Measurements from ENCODE around the gene TP53TG3B.
"Not testable (repeated sequence)": the region's sequence is repeated elsewhere in the genome, so short reads cannot be mapped to it uniquely, and the experiment has no call there.

The TP53TG3B gene

DNA sequence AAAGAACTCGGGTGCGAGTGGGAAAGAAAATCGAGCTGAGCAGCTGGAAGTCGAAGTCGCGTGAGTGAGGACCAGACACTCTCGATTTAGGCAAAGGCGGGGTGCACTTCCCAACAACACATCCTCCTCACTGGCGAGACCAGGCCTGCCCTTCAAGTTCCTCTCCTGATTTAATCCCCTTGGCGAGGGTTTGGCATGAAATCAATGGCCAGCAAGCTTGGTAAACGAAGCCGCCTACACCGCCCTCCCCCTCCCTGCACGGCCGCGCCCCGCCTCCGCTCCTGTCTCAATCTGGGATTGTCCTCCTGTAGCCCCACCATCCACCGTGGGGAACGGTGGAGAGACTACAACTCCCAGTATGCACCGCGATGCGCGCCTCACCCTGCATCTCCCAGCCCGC lies at the start of gene TP53TG3B:
Gene TP53TG3B (plus strand): TSS at position 301 of the 400 bp plus-strand sequence. CDS start 68 bp downstream, at position 369.
- DNase-seq (ENCODE audit: low read depth in 2 of 2) = not testable (repeated sequence)

DNA sequence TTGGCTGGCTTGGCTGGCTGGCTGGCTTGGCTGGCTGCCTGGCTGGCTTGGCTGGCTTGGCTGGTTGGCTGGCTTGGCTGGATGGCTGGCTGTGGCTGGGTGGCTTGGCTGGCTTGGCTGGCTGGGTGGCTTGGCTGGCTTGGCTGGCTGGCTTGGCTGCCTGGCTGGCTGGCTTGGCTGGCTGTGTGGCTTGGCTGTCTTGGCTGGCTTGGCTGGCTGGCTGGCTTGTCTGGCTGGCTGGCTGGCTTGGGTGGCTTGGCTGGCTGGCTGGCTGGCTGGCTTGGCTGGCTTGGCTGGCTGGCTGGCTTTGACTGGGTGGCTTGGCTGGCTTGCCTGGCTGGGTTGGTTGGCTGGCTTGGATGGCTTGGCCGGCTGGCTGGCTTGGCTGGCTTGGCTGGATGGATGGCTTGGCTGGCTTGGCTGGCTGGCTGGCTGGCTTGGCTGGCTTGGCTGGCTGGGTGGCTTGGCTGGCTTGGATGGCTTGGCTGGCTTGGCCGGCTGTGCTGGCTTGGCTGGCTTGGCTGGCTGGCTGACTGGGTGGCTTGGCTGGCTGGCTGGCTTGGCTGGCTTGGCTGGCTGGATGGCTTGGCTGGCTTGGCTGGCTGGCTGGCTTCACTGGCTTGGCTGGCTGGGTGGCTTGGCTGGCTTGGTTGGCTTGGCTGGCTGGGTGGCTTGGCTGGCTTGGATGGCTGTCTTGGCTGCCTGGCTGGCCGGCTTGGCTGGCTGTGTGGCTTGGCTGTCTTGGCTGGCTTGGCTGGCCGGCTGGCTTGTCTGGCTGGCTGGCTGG lies 24.2 kb upstream of the TP53TG3B start:
- not testable (repeated sequence) for DNase-seq (ENCODE audit: low read depth in 2 of 2)

DNA sequence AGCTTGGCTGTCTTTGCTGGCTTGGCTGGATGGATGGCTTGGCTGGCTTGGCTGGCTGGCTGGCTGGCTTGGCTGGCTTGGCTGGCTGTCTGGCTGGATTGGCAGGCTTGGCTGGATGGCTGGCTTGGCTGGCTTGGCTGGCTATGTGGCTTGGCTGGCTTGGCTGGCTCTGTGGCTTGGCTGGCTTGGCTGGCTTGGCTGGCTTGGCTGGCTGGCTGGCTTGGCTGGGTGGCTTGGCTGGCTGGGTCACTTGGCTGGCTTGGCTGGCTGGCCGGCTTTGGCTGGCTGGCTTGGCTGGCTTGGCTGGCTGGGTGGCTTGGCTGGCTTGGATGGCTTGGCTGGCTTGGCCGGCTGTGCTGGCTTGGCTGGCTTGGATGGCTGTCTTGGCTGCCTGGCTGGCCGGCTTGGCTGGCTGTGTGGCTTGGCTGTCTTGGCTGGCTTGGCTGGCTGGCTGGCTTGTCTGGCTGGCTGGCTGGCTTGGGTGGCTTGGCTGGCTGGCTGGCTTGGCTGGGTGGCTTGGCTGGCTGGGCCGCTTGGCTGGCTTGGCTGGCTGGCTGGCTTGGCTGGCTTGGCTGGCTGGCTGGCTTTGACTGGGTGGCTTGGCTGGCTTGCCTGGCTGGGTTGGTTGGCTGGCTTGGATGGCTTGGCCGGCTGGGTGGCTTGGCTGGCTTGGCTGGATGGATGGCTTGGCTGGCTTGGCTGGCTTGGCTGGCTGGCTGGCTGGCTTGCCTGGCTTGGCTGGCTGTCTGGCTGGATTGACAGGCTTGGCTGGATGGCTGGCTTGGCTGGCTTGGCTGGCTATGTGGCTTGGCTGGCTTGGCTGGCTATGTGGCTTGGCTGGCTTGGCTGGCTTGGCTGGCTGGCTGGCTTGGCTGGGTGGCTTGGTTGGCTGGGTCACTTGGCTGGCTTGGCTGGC lies 22.8 kb upstream of the TP53TG3B start:
- not testable (repeated sequence) for DNase-seq (ENCODE audit: low read depth in 2 of 2)

DNA sequence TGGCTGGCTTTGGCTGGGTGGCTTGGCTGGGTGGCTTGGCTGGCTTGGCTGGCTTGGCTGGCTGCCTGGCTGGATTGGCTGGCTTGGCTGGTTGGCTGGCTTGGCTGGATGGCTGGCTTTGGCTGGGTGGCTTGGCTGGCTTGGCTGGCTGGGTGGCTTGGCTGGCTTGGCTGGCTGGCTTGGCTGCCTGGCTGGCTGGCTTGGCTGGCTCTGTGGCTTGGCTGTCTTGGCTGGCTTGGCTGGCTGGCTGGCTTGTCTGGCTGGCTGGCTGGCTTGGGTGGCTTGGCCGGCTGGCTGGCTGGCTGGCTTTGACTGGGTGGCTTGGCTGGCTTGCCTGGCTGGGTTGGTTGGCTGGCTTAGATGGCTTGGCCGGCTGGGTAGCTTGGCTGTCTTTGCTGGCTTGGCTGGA lies 22.1 kb upstream of the TP53TG3B start:
- DNase-seq (ENCODE audit: low read depth in 2 of 2) = not testable (repeated sequence)

DNA sequence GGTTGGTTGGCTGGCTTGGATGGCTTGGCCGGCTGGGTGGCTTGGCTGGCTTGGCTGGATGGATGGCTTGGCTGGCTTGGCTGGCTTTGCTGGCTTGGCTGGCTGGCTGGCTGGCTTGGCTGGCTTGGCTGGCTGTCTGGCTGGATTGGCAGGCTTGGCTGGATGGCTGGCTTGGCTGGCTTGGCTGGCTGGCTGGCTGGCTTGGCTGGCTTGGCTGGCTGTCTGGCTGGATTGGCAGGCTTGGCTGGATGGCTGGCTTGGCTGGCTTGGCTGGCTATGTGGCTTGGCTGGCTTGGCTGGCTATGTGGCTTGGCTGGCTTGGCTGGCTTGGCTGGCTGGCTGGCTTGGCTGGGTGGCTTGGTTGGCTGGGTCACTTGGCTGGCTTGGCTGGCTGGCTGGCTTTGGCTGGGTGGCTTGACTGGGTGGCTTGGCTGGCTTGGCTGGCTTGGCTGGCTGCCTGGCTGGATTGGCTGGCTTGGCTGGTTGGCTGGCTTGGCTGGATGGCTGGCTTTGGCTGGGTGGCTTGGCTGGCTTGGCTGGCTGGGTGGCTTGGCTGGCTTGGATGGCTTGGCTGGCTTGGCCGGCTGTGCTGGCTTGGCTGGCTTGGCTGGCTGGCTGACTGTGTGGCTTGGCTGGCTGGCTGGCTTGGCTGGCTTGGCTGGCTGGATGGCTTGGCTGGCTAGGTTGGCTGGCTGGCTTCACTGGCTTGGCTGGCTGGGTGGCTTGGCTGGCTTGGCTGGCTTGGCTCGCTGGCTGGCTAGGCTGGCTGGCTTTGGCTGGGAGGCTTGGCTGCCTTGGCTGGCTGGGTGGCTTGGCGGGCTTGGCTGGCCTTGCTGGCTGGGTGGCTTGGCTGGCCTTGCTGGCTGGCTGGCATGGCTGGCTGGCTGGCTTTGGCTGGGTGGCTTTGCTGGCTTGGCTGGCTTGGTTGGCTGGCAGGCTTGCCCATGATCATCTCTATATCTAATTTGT lies 21.3 kb upstream of the TP53TG3B start:
- DNase-seq (ENCODE audit: low read depth in 2 of 2) = not testable (repeated sequence)

Data from fibroblast of skin of left biceps (primary cell).